Measurements from ENCODE around the gene ADAMTSL1.

GRCh38 chr9:18472435-18472834 is 1.5 kb upstream of the ADAMTSL1 start:
- TF ChIP-seq POLR2A (IDR thresholded peaks at IDR 0.05) = no peak
- no peak for TF ChIP-seq CTCF (IDR thresholded peaks at IDR 0.05)

All from right lobe of liver (tissue), 4 donors.